ENCODE measurements around the gene GNG7.
A peak's percentile ranks its signal among the peaks of the same experiment; 100 is the strongest.

Gene GNG7

GRCh38 chr19:2556221-2557092 lies 146.0 kb downstream of the GNG7 start:
- peak overlapping the region; percentile 28 for H3K27ac ChIP-seq (replicated peaks; ENCODE audit: low read length)
- peak overlapping the region; percentile 79 for H2AFZ ChIP-seq (ENCODE audit: low read length)
- peak overlapping the region; percentile 73 for H2BK12ac ChIP-seq (ENCODE audit: low read length)
- peaks cover 17 to 18% of the 10 kb centered on the region in 2 donors for H3K4me1 ChIP-seq (ENCODE audit: control insufficient read depth in 2 of 2, insufficient read depth in 1 of 2, low read depth in 1 of 2, low read length in 2 of 2)
- DNase-seq (ENCODE audit: low spot score) = no peak
- peak overlapping the region; percentile 82 for H4K91ac ChIP-seq (ENCODE audit: low read depth, low read length, poor library complexity)
- peak overlapping the region; percentile 99 for H2AK5ac ChIP-seq (ENCODE audit: low read depth, low read length)
- peak overlapping the region; percentile 41 for H2BK120ac ChIP-seq (ENCODE audit: low read depth, low read length)
- no peaks in the 10 kb centered on the region for H3K79me1 ChIP-seq (ENCODE audit: low read depth, low read length)
- H2BK5ac ChIP-seq (ENCODE audit: low read length) = peak overlapping the region; percentile 71
- peak overlapping the region; percentile 89 for H2BK15ac ChIP-seq (ENCODE audit: low read length)
- peak overlapping the region; percentile 58 for H3K14ac ChIP-seq (ENCODE audit: low read length)
- peaks cover 0 to 2% (median 0%) of the 10 kb centered on the region in 3 experiments for H3K27me3 ChIP-seq (ENCODE audit: control insufficient read depth in 3 of 3, insufficient read depth in 3 of 3, low read depth in 1 of 3, low read length in 3 of 3)
- no CpG with 5 or more reads among the region's 37 CpGs for WGBS, 2 donors (ENCODE audit: extremely low coverage in 2 of 2, insufficient read length in 2 of 2, insufficient replicate concordance in 1 of 2)
- no peak overlapping the region for H3K4me2 ChIP-seq (ENCODE audit: insufficient read depth, low read length, poor library complexity, severe bottlenecking)
- peak overlapping the region; percentile 92 for H3K23ac ChIP-seq (ENCODE audit: low read depth, low read length, poor library complexity)
- peak overlapping the region; percentile 95 for H3K18ac ChIP-seq (ENCODE audit: low read length)
- H3K36me3 ChIP-seq (replicated peaks in 1 of 2; ENCODE audit: control insufficient read depth in 2 of 2, insufficient read depth in 2 of 2, low read length in 2 of 2) = peaks cover 0 to 3% of the 10 kb centered on the region in 2 donors
- peak overlapping the region; percentile 65 for H3K9ac ChIP-seq (ENCODE audit: low read depth, low read length, poor library complexity)
- peak overlapping the region; percentile 83 for H4K8ac ChIP-seq (ENCODE audit: low read depth, low read length)
- no peak overlapping the region for H3K4ac ChIP-seq (ENCODE audit: low read length)
- peaks cover 0 to 3% of the 10 kb centered on the region in 2 donors for H3K9me3 ChIP-seq (replicated peaks in 1 of 2; ENCODE audit: control insufficient read depth in 2 of 2, insufficient read depth in 1 of 2, low read depth in 1 of 2, low read length in 2 of 2)
- H3K4me3 ChIP-seq (ENCODE audit: low read length in 2 of 2) = peak overlapping the region in 1 of 2 donors; percentile 70

- peaks cover 0 to 3% of the 10 kb centered on the region in 2 donors for H3K9me3 ChIP-seq (replicated peaks in 1 of 2; ENCODE audit: control insufficient read depth in 2 of 2, insufficient read depth in 1 of 2, low read depth in 1 of 2, low read length in 2 of 2)
- WGBS, 2 donors (ENCODE audit: extremely low coverage in 2 of 2, insufficient read length in 2 of 2, insufficient replicate concordance in 1 of 2) = no CpG with 5 or more reads among the region's 42 CpGs
- no peak overlapping the region for H3K23ac ChIP-seq (ENCODE audit: low read depth, low read length, poor library complexity)
These were observed 146.9 kb downstream of the GNG7 start for GRCh38 chr19:2555422-2556220.

GRCh38 chr19:2554856-2555255 lies 147.6 kb downstream of the GNG7 start:
- H2BK12ac ChIP-seq (ENCODE audit: low read length) = no peak overlapping the region
- H3K4me3 ChIP-seq (ENCODE audit: low read length in 2 of 2) = no peak overlapping the region
- no peak overlapping the region for H2AFZ ChIP-seq (ENCODE audit: low read length)
- H3K27ac ChIP-seq (replicated peaks; ENCODE audit: low read length) = no peak overlapping the region
- H3K79me1 ChIP-seq (ENCODE audit: low read depth, low read length) = no peaks in the 10 kb centered on the region
- H3K9me3 ChIP-seq (replicated peaks in 1 of 2; ENCODE audit: control insufficient read depth in 2 of 2, insufficient read depth in 1 of 2, low read depth in 1 of 2, low read length in 2 of 2) = peaks cover 0 to 3% of the 10 kb centered on the region in 2 donors
- H3K18ac ChIP-seq (ENCODE audit: low read length) = no peak overlapping the region
- no peak overlapping the region for H3K4ac ChIP-seq (ENCODE audit: low read length)
- no peak overlapping the region for H3K4me2 ChIP-seq (ENCODE audit: insufficient read depth, low read length, poor library complexity, severe bottlenecking)
- H4K8ac ChIP-seq (ENCODE audit: low read depth, low read length) = no peak overlapping the region
- H2BK120ac ChIP-seq (ENCODE audit: low read depth, low read length) = no peak overlapping the region
- no peak overlapping the region for H2BK5ac ChIP-seq (ENCODE audit: low read length)
- no peak for DNase-seq (ENCODE audit: low spot score)
- no peak overlapping the region for H3K23ac ChIP-seq (ENCODE audit: low read depth, low read length, poor library complexity)
- H3K14ac ChIP-seq (ENCODE audit: low read length) = no peak overlapping the region
- H2BK15ac ChIP-seq (ENCODE audit: low read length) = no peak overlapping the region
- no peak overlapping the region for H3K9ac ChIP-seq (ENCODE audit: low read depth, low read length, poor library complexity)
- H3K4me1 ChIP-seq (ENCODE audit: control insufficient read depth in 2 of 2, insufficient read depth in 1 of 2, low read depth in 1 of 2, low read length in 2 of 2) = peaks cover 17 to 18% of the 10 kb centered on the region in 2 donors
- no peak overlapping the region for H2AK5ac ChIP-seq (ENCODE audit: low read depth, low read length)
- H3K36me3 ChIP-seq (replicated peaks in 1 of 2; ENCODE audit: control insufficient read depth in 2 of 2, insufficient read depth in 2 of 2, low read length in 2 of 2) = peaks cover 0 to 3% of the 10 kb centered on the region in 2 donors
- H4K91ac ChIP-seq (ENCODE audit: low read depth, low read length, poor library complexity) = no peak overlapping the region
- WGBS, 2 donors (ENCODE audit: extremely low coverage in 2 of 2, insufficient read length in 2 of 2, insufficient replicate concordance in 1 of 2) = no CpG with 5 or more reads among the region's 6 CpGs
- peaks cover 0 to 2% (median 0%) of the 10 kb centered on the region in 3 experiments for H3K27me3 ChIP-seq (ENCODE audit: control insufficient read depth in 3 of 3, insufficient read depth in 3 of 3, low read depth in 1 of 3, low read length in 3 of 3)

More at GRCh38 chr19:2555422-2556220, 146.9 kb downstream of the GNG7 start:
- peaks cover 0 to 2% (median 0%) of the 10 kb centered on the region in 3 experiments for H3K27me3 ChIP-seq (ENCODE audit: control insufficient read depth in 3 of 3, insufficient read depth in 3 of 3, low read depth in 1 of 3, low read length in 3 of 3)
- peak overlapping the region; percentile 31 for H3K14ac ChIP-seq (ENCODE audit: low read length)
- H3K36me3 ChIP-seq (replicated peaks in 1 of 2; ENCODE audit: control insufficient read depth in 2 of 2, insufficient read depth in 2 of 2, low read length in 2 of 2) = peaks cover 0 to 3% of the 10 kb centered on the region in 2 donors
- H2AK5ac ChIP-seq (ENCODE audit: low read depth, low read length) = peak overlapping the region; percentile 99
- H3K4ac ChIP-seq (ENCODE audit: low read length) = no peak overlapping the region
- H2BK12ac ChIP-seq (ENCODE audit: low read length) = no peak overlapping the region
- H3K4me2 ChIP-seq (ENCODE audit: insufficient read depth, low read length, poor library complexity, severe bottlenecking) = no peak overlapping the region
- H3K18ac ChIP-seq (ENCODE audit: low read length) = peak overlapping the region; percentile 95
- H3K9ac ChIP-seq (ENCODE audit: low read depth, low read length, poor library complexity) = peak overlapping the region; percentile 12
- H2BK5ac ChIP-seq (ENCODE audit: low read length) = peak overlapping the region; percentile 71
- H3K4me1 ChIP-seq (ENCODE audit: control insufficient read depth in 2 of 2, insufficient read depth in 1 of 2, low read depth in 1 of 2, low read length in 2 of 2) = peaks cover 17 to 18% of the 10 kb centered on the region in 2 donors
- no peaks in the 10 kb centered on the region for H3K79me1 ChIP-seq (ENCODE audit: low read depth, low read length)
- peak overlapping the region; percentile 41 for H2BK120ac ChIP-seq (ENCODE audit: low read depth, low read length)
- peak overlapping the region; percentile 79 for H2AFZ ChIP-seq (ENCODE audit: low read length)
- peak overlapping the region; percentile 89 for H2BK15ac ChIP-seq (ENCODE audit: low read length)
- no peak overlapping the region for H4K8ac ChIP-seq (ENCODE audit: low read depth, low read length)
- H3K27ac ChIP-seq (replicated peaks; ENCODE audit: low read length) = peak overlapping the region; percentile 28
- H3K4me3 ChIP-seq (ENCODE audit: low read length in 2 of 2) = no peak overlapping the region
- DNase-seq (ENCODE audit: low spot score) = no peak
- no peak overlapping the region for H4K91ac ChIP-seq (ENCODE audit: low read depth, low read length, poor library complexity)

All from neuronal stem cell (in vitro differentiated cells).